ENCODE results near the gene GNG2.

GNG2 gene

DNA sequence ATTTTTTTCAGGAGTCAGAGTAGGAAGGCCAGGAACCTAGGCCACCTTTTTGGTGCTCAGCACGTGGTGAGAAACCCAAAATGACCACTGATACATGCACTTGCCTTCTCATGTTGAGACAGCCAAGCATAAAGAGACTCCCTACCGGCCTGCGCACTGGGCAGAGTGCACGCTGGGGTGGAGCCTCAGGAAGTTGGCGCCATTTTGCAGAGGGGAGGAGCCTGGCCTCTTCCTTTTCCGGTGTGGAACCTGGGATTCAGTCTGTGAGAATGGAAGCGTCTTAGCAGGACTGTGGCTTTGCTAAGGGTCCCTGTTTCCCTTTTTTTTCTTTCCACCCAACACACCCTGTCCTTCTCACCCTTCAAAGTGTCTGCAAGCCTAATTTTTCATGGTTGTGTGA, 66.0 kb downstream of the GNG2 start:
- Histone ChIP-seq H3K36me3 (ENCODE audit: low read length) (no peaks in the 10 kb centered on the region), H3K4me2 (ENCODE audit: low read depth, low read length, poor library complexity, severe bottlenecking) (no peak overlapping the region), H2AFZ (ENCODE audit: low read depth, low read length, severe bottlenecking) (no peak overlapping the region), H3K27me3 (ENCODE audit: low read length) (no peaks in the 10 kb centered on the region), H3K9me2 (replicated peaks; ENCODE audit: insufficient read depth, low read length) (no peaks in the 10 kb centered on the region), H3K9ac (ENCODE audit: low read length) (no peak overlapping the region), H3K79me2 (ENCODE audit: insufficient read depth, low read length) (no peaks in the 10 kb centered on the region), H3K27ac (ENCODE audit: low read depth, low read length) (no peak overlapping the region), H3K4me3 (ENCODE audit: insufficient read depth, low read length, poor library complexity, severe bottlenecking) (no peak overlapping the region), H3K9me3 (ENCODE audit: insufficient read depth, low read length) (no peaks in the 10 kb centered on the region), H4K20me1 (ENCODE audit: low read depth, low read length) (no peaks in the 10 kb centered on the region), H3F3A (ENCODE audit: insufficient read depth) (no peaks in the 10 kb centered on the region)
- TF ChIP-seq, protein P1, sequence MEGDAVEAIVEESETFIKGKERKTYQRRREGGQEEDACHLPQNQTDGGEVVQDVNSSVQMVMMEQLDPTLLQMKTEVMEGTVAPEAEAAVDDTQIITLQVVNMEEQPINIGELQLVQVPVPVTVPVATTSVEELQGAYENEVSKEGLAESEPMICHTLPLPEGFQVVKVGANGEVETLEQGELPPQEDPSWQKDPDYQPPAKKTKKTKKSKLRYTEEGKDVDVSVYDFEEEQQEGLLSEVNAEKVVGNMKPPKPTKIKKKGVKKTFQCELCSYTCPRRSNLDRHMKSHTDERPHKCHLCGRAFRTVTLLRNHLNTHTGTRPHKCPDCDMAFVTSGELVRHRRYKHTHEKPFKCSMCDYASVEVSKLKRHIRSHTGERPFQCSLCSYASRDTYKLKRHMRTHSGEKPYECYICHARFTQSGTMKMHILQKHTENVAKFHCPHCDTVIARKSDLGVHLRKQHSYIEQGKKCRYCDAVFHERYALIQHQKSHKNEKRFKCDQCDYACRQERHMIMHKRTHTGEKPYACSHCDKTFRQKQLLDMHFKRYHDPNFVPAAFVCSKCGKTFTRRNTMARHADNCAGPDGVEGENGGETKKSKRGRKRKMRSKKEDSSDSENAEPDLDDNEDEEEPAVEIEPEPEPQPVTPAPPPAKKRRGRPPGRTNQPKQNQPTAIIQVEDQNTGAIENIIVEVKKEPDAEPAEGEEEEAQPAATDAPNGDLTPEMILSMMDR (IDR thresholded peaks at IDR 0.05; ENCODE audit: insufficient read depth, low read length, poor library complexity, severe bottlenecking): no peak
- no peak for TF ChIP-seq EZH2phosphoT487 (conservative IDR thresholded peaks at IDR 0.05; ENCODE audit: low read length)

DNA sequence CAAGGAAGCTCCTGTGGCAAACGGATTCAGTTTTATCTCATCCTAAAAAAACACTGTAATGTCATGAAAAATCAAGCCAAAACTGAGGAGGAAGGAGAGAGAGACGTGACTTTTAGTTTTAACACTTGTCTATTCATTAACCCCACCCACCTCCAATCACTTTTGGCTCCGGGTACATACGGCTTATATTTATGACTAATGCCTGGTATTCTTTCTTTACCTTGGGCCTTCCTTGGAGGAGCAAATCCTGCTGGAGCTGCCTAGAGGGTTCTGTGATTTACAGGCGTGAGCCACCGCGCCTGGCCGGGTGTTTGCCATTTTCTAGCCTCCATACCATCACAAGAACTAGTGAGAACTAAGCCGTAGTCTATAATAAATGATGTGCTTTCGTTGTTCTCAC, 68.2 kb downstream of the GNG2 start:
- no peak overlapping the region for H3K27ac ChIP-seq (ENCODE audit: low read depth, low read length)
- no peaks in the 10 kb centered on the region for H3K79me2 ChIP-seq (ENCODE audit: insufficient read depth, low read length)
- H4K20me1 ChIP-seq (ENCODE audit: low read depth, low read length): no peaks in the 10 kb centered on the region
- no peaks in the 10 kb centered on the region for H3F3A ChIP-seq (ENCODE audit: insufficient read depth)
- no peaks in the 10 kb centered on the region for H3K27me3 ChIP-seq (ENCODE audit: low read length)
- H3K4me3 ChIP-seq (ENCODE audit: insufficient read depth, low read length, poor library complexity, severe bottlenecking): no peak overlapping the region
- TF ChIP-seq EZH2phosphoT487 (conservative IDR thresholded peaks at IDR 0.05; ENCODE audit: low read length): no peak
- TF ChIP-seq, protein P1 (IDR thresholded peaks at IDR 0.05; ENCODE audit: insufficient read depth, low read length, poor library complexity, severe bottlenecking): no peak
- H2AFZ ChIP-seq (ENCODE audit: low read depth, low read length, severe bottlenecking): no peak overlapping the region
- no peak overlapping the region for H3K4me2 ChIP-seq (ENCODE audit: low read depth, low read length, poor library complexity, severe bottlenecking)
- H3K9me3 ChIP-seq (ENCODE audit: insufficient read depth, low read length): no peaks in the 10 kb centered on the region
- no peak overlapping the region for H3K9ac ChIP-seq (ENCODE audit: low read length)
- no peaks in the 10 kb centered on the region for H3K36me3 ChIP-seq (ENCODE audit: low read length)
- H3K9me2 ChIP-seq (replicated peaks; ENCODE audit: insufficient read depth, low read length): no peaks in the 10 kb centered on the region

DNA sequence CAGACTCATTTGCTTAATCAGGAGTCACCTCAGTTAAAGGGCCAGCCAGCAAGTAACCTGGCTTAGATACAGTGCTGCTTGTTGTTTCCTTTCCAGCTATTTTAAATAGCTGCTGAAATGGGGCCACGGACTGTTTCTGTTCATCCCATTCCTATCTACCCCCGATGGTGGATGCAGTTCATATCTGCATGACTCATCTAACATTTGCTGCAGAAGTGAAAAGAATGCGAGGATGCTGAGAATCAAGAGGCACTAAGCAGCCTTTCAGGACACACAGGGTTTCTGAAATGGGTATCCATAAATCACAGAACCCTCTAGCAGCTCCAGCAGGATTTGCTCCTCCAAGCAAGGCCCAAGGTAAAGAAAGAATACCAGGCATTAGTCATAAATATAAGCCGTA, 68.8 kb downstream of the GNG2 start:
- Histone ChIP-seq H3K4me3 (ENCODE audit: insufficient read depth, low read length, poor library complexity, severe bottlenecking) (no peak overlapping the region), H3K79me2 (ENCODE audit: insufficient read depth, low read length) (no peaks in the 10 kb centered on the region)

More for the DNA sequence above, 68.8 kb downstream of the GNG2 start:
- H3F3A ChIP-seq (ENCODE audit: insufficient read depth): no peaks in the 10 kb centered on the region
- H3K9me2 ChIP-seq (replicated peaks; ENCODE audit: insufficient read depth, low read length): no peaks in the 10 kb centered on the region
- H3K27me3 ChIP-seq (ENCODE audit: low read length): no peaks in the 10 kb centered on the region
- H2AFZ ChIP-seq (ENCODE audit: low read depth, low read length, severe bottlenecking): no peak overlapping the region
- no peaks in the 10 kb centered on the region for H3K36me3 ChIP-seq (ENCODE audit: low read length)
- no peak overlapping the region for H3K9ac ChIP-seq (ENCODE audit: low read length)
- TF ChIP-seq, protein P1 (IDR thresholded peaks at IDR 0.05; ENCODE audit: insufficient read depth, low read length, poor library complexity, severe bottlenecking): no peak
- no peak for TF ChIP-seq EZH2phosphoT487 (conservative IDR thresholded peaks at IDR 0.05; ENCODE audit: low read length)
- H4K20me1 ChIP-seq (ENCODE audit: low read depth, low read length): no peaks in the 10 kb centered on the region
- no peak overlapping the region for H3K27ac ChIP-seq (ENCODE audit: low read depth, low read length)
- H3K4me2 ChIP-seq (ENCODE audit: low read depth, low read length, poor library complexity, severe bottlenecking): no peak overlapping the region
- no peaks in the 10 kb centered on the region for H3K9me3 ChIP-seq (ENCODE audit: insufficient read depth, low read length)
